ENCODE results near the gene UTY. TPM values are rescaled to one million over a fixed set of nuclear protein-coding genes. Genes with fewer than 3 reads are reported as not detected.
"Not testable (repeated sequence)": the region's sequence is repeated elsewhere in the genome, so short reads cannot be mapped to it uniquely, and the experiment has no call there.

UTY gene
- total RNA-seq, 1 donor from 2014 or later: 6.4 TPM

DNA sequence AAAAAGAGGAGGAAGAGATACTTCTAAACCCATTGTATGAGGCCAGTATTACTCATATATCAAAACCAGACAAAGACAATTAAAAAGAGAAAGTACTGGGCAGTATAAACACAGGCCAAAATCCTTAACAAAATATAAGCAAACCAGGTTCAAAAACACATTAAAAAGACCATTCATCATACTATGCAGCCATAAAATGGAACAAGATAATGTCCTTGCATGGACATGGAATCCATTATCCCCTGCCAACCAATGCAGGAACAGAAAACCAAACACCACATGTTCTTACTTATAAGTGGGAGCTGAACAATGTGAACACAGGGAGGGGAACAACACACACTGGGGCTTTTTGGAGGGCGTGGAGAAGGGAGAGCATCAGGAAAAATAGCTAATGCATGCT lies 188.6 kb downstream of the UTY start:
- no peak overlapping the region for H3K4me3 ChIP-seq (ENCODE audit: low read depth, low read length)
- TF ChIP-seq, protein P1, sequence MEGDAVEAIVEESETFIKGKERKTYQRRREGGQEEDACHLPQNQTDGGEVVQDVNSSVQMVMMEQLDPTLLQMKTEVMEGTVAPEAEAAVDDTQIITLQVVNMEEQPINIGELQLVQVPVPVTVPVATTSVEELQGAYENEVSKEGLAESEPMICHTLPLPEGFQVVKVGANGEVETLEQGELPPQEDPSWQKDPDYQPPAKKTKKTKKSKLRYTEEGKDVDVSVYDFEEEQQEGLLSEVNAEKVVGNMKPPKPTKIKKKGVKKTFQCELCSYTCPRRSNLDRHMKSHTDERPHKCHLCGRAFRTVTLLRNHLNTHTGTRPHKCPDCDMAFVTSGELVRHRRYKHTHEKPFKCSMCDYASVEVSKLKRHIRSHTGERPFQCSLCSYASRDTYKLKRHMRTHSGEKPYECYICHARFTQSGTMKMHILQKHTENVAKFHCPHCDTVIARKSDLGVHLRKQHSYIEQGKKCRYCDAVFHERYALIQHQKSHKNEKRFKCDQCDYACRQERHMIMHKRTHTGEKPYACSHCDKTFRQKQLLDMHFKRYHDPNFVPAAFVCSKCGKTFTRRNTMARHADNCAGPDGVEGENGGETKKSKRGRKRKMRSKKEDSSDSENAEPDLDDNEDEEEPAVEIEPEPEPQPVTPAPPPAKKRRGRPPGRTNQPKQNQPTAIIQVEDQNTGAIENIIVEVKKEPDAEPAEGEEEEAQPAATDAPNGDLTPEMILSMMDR (conservative IDR thresholded peaks at IDR 0.05; ENCODE audit: low read depth, low read length): no peak
- no peak for DNase-seq (ENCODE audit: low read depth)

DNA sequence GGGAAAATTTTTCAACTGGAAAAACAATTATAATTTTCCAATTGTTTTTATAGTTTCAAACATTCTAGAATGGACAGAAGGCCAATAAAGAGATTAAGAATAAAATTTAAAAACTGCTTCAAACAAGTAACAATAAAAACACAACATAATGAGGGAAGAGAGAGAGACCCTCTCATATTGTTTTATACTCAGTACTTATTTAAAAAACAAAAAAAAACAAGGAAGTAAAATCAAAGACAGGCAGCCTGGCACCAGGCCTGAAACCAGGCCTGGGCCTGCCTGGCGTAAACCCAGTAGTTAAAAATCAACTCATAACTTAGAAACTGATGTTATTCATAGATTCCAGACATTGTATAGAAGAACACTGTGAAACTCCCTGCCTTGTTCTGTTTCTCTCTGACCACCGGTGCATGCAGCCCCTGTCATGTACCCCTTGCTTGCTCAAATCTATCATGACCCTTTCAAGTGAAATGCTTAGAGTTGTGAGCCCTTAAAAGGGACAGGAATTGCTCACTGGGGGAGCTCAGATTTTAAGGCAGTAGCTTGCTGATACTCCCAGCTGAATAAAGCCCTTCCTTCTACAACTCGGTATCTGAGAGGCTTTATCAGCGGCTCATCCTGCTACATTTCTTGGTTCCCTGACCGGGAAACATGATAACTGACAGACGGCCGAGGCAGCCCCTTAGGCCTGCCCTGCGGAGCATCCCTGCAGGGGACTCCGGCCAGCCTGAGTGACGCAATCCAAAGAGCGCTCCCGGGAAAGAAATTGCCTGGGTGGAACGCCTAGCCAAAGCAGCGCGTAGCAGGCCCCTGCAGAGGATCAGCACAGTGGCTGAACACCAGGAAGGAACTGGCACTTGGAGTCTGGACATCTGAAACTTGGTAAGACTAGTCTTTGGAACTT lies 197.4 kb downstream of the UTY start:
- H3K4me3 ChIP-seq (ENCODE audit: low read depth, low read length): peak overlapping the region; percentile 30
- DNase-seq (ENCODE audit: low read depth): peak; percentile 19

DNA sequence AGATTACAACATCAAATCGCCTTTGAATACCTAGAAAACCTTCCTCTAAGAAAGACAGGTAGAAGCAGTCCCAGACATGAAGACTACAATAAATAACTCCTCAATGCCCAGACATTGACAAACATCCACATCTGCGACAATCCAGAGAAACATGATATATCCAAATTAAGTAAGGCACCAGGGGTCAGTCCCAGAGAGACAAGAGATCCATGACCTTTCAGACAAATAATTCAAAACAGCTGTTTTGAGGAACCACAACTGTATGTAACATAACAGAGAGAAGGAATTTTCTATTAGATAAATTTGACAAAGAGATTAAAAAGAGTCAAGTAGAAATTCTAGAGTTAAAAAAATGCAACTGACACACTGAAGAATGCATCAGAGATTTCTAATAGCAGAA lies 200.3 kb downstream of the UTY start:
- DNase-seq (ENCODE audit: low read depth): no peak
- H3K4me3 ChIP-seq (ENCODE audit: low read depth, low read length): no peak overlapping the region
- TF ChIP-seq, protein P1 (conservative IDR thresholded peaks at IDR 0.05; ENCODE audit: low read depth, low read length): no peak

DNA sequence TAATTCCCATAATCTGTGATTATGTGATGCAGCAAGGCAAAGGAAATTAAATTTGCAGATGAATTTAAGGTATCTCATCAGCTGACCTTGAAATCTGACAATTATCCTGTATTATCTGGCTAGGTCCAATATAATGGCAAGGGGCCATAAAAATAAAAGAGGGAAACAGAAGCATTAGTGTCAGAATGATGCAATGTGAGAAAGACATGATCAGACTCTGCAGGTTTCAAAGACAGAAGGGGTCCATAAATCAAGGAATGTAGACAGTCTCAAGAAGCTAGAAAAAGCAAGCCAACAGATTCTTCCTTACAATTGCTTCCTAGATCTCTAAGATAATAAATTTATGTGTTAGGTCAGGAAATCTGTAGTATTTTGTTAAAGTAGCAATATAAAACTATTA lies 208.1 kb downstream of the UTY start:
- no peak for DNase-seq (ENCODE audit: low read depth)
- TF ChIP-seq, protein P1 (conservative IDR thresholded peaks at IDR 0.05; ENCODE audit: low read depth, low read length): no peak

DNA sequence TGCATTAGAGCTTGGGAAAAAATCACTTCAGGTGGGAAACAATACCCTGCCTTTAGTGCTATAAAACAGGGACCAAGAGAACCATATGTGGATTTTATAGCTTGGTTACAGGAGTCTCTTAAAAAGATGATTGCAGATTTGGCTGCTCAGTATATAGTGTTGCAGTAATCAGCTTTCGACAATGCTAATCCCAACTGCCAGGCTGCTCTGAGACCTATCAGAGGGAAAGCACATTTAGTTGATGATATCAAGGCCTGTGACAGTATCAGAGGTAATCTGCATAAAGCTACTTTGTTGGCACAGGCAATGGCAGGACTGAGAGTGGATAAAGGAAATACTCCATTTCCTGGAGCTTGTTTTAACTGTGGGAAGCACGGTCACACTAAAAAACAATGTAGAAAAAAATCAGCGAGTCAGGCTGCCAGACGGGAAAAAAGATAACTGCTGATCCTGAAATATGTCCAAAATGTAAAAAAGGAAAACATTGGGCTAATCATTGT lies 225.8 kb downstream of the UTY start:
- not testable (repeated sequence) for DNase-seq (ENCODE audit: low read depth); H3K4me3 ChIP-seq (ENCODE audit: low read depth, low read length)

More for the DNA sequence above, 208.1 kb downstream of the UTY start:
- no peak overlapping the region for H3K4me3 ChIP-seq (ENCODE audit: low read depth, low read length)

DNA sequence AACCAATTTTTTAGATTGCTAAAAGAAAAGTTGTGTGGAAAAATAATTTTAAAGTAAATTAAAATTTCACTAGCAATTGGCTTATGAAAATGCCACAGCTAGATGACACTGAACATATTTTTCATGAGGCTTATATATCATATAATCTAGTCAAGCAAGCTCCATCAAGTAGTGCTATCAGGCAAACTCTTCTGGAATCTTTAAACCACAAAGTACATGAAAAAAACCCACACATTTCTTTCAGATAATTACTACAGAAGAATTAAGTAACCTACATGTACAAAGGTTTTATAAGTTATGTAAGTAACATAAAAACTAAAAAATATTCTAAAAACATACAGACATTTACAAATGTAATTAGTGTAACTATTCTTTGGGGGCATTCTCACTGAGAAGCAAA lies 229.4 kb downstream of the UTY start:
- H3K4me3 ChIP-seq (ENCODE audit: low read depth, low read length): no peak overlapping the region
- TF ChIP-seq, protein P1 (conservative IDR thresholded peaks at IDR 0.05; ENCODE audit: low read depth, low read length): no peak
- no peak for DNase-seq (ENCODE audit: low read depth)

DNA sequence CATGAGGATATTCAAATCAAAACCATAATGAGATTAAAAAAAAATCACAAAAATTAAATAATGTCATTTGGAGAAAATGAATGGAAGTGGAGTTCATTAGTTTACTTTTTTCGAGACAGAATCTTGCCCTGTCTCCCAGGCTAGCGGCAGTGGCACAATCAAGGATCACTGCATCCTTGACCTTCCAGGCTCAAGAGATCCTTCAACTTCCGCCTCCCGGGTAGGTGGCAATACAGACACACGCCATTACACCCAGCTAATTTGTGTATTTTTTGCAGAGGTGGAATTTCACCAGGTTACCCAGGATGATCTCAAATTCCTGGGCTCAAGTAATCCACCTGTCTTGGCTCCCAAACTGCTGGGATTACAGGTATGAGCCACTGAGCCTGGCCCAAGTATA lies 236.1 kb downstream of the UTY start:
- TF ChIP-seq, protein P1 (conservative IDR thresholded peaks at IDR 0.05; ENCODE audit: low read depth, low read length): no peak
- no peak for DNase-seq (ENCODE audit: low read depth)
- H3K4me3 ChIP-seq (ENCODE audit: low read depth, low read length): no peak overlapping the region

DNA sequence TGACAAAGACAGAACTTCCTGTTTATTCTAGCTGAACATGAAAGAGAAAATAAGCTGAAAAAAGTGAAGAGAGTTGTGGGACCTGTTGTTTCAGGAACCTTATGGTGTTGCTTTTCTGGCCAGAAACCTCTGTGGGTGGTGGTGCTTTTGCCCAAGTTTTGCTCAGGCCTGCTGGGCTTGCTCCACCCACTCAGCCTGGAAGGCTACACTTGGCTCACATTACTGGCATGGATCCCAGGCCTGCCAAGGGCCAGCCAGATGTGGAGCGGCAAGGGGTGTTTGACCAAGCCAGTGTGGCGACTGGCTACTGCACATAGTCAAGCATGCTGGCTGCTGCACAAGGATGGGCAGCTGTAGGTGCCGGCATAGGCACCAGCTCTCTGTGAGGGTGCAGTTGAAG lies 245.9 kb downstream of the UTY start:
- no peak for DNase-seq (ENCODE audit: low read depth)
- TF ChIP-seq, protein P1 (conservative IDR thresholded peaks at IDR 0.05; ENCODE audit: low read depth, low read length): no peak
- no peak overlapping the region for H3K4me3 ChIP-seq (ENCODE audit: low read depth, low read length)
